Fibroblast of gingiva (primary cell): ENCODE results near the gene ZSWIM7.

Experiments
- DNase-seq: peaks from one replicate; pipeline ENCODE4 v3.0.0-alpha.2; 2011; ENCODE audit warnings: low read depth

The ZSWIM7 gene

DNA sequence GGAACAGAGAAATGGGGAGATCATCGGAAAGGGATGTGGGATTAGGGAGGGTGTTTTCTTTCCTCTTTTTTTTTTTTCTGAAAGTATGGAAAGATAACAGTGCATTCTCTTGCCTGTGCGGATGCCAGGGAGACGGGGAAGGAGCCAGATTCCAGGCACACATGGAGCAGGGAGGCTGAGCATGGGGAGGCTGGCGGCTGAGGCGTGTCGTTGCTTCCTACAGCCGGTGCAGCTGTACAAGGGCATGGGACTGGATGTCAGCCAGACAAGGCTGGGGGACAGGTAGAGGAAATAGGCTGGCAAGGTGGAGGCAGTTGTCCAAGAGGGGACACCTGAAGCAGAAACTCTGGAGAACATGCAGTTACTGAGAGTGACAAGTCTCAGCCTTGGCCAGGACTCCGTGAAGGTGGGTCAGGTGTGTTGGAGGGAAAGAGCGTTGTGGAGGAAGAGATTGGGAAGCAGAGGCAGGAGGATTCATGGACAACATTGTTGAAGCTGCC is 71.2 kb downstream of the ZSWIM7 start:
- DNase-seq = no peak
